Cerebellar cortex (tissue), 1 donor: ENCODE measurements around the gene CPEB1.

Experiments used
- DNase-seq: peaks from one replicate; pipeline ENCODE4 v3.0.0-alpha.2; 2015; ENCODE audit warnings: low spot score

The CPEB1 gene

DNA sequence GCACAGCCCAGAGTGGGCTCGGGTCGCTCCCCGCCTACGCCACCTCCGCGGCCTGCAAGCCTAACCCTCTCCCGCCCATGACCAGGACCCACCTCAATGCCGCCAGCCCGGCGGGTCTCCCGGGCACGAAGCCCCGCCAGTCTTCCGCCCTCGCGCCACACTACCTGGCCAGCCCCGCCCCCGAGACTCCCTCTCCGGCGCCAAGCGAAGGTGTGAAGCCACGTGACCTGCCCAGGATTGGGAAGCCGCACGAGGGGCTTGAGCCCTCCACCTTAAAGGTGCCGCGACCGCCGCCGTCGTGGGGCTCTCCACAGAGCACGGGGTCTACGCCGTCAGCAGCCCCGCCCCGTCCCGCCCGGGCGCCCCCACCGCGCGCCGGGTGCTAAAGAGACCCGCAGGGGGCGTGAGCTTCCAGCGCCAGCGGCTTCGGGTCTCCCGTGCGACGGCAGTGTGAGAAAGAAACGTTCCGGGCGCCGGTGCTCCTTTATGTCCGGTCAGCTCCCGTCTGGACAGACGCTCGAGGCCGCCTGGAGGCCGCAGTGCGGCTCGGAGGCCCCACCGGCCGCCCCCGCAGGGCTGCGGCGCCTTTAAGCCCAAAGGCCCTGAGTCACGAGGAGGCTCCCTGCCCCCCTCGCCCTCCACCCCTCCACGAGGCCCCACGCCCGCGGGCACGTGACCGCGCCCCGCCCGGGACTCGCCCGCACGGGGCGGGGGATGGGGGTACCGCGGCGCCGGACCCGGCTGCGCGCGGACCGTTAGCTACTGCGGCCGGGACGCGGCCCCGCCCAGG lies at the start of gene CPEB1:
Gene CPEB1 (minus strand): TSS at position 319 of the 790 bp plus-strand sequence. CDS start 18,904 bp downstream, outside the sequence.
- DNase-seq, result peak; percentile 31

DNA sequence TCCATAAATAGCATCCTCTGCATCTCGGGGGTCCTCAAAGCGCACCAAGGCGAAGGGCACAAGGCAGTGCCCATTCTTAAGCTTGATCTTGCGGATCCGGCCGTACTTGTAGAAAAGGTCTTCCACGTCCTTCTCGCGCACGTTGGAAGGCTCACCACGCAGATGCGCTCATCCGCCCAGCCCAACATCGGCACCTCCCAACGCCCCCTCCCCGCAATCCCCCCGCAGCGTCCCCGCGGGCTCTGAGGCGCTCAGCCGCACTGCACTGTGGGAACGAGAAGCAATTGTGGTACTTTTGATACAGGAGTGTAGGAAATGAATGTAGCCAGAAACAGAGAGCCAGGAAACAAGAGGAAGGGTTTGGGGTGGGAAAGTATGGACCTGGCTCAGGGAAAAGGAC lies 45.0 kb upstream of the CPEB1 start:
- DNase-seq, result no peak

DNA sequence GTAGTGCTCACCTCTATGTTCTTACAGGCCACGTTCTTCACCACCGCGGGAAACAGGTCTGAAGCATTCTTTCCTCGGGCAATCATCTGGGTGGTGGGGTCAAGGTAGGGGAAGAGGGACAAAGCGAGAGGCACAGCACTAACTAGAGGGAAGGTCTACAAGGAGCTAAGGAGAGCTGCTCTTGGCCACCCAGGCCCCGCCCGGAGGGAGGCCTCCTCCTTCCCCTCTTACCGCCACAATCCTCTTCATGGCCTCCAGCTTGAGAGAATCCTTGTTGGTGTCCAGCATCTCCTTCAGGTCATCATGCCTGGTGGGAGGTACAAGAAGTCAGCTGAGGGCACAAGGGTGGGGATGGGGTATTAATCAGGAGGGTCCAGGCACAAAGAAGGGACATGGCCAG lies 42.0 kb upstream of the CPEB1 start:
- DNase-seq, result no peak

DNA sequence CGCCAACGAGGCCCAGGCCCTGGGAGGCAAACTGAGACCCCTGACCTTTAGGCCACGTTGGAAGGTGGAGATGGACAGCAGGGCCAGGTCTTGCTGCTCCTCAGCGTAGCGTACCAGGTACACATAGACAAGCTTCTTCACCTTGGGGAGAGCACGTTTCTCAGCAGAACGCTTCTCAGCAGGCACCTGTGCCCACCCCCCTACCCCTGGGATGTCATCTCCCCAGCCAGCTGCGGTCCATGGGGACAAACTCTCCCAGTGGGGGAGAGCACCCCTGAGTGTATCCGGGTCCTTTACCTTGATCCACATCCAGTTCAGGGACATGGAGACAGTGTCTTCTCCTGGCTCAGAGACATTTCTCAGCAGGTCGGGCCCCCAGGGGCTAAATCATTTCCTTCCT lies 41.5 kb upstream of the CPEB1 start:
- no peak for DNase-seq

DNA sequence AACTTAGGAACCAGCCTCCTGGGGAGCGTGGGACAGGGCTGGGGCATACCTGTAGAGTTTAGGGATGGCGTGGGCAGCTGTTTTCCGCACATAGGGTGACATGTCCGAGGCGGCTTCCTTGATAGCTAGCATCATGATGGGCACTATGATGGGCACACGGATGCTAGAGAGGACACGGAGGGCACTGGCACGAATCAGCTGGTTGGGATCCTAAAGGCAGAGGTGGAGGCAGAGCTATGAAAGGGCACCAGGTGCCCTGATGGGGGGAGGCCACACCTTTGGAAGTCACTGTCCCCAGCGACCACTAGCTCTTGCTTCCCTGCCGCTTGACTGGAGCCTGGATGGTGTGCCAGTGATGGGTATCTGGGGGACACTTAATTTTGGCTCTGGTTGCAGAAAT lies 34.2 kb upstream of the CPEB1 start:
- no peak for DNase-seq

GRCh38 chr15:82680200-82681102 lies 33.3 kb upstream of the CPEB1 start:
- DNase-seq, result no peak

DNA sequence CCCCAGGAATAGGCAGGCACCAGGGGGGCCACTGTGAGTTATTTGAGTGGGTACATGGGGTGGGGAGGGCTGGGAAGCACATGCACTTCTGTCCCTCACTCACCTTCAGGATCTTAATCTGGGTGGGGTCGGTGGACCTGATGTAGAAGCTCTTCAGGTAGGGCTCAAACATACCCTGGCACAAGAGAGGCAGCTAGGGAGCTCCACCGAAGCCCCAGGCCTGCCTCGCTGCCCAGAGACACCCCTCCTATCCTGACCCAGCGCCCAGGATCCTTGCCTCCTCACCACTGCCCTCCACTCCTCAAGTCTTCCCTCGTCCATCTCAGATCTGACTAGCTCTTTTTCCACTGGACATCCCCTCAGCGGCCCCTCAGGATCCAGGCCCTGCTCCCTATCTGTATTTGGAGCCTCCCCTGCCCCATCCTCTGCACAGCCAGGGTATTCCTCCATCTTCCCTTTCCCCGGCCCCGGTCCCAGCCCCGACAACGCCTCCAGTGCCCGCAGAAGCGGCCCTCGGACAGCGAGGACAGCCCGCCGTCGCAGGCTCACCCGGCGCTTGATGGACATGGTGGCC lies 32.5 kb upstream of the CPEB1 start:
- DNase-seq, result no peak

- no peak for DNase-seq
Observed at GRCh38 chr15:82677720-82678323, 30.7 kb upstream of the CPEB1 start.

DNA sequence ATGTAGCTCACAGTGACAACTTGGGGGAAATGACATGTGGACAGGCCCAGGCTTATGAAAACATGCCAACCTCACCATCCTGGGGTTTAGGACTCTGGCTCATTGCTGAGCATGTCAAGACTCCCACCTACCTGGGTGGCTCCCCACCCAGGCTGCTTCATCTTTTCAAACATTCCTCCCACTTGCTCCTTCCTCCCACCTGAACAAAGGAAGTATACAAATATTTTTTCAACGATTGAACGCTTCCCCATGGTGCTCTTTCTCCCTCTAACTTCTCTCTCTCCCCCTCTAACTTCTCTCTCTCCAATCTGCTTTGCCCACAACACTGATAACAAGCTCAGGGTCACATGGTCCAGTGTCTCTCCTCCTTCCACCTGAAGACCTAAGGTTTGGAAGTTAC lies 27.7 kb upstream of the CPEB1 start:
- no peak for DNase-seq

GRCh38 chr15:82670699-82671098 lies 23.5 kb upstream of the CPEB1 start:
- no peak for DNase-seq

DNA sequence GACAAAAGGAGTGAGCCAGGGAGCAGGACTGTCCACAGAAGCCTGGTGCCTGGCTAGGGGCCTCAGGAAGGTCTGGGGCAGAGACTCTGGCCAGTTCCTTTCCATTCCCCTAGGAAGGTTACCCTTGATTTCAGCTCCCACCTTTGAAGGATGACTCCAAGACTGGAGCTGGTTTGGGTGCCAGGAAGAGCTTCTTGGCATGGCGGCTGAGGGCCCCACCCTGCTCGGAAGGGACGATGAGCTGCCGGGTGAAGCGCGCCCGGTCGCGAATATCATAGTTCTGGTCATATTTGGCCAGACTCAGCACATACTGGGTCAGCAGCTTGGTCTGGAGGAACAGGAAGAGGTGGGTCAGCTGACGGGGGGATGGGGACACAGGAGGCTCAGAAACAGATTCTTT lies 19.4 kb upstream of the CPEB1 start:
- no peak for DNase-seq

GRCh38 chr15:82664021-82664420 lies 16.9 kb upstream of the CPEB1 start:
- no peak for DNase-seq

DNA sequence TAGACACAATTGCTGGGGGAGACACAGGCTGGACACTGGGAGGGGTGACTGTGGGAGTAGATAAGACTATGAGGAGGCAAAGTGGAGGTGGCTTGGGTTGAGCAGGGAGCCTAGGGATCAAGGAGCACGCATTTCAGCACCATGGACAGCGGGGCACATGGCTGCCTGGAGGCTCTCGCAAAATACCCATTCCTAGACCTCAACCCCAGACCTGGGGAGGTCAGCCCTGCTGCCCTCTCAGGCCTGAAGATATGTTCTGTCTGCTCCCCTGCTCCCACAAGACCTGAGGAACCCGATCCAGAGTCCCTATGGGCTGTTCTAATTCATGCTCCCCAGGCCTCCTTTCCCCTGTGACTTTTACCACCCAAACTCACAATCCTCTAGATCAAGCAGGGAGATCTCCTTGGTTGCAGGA lies 16.0 kb upstream of the CPEB1 start:
- no peak for DNase-seq

DNA sequence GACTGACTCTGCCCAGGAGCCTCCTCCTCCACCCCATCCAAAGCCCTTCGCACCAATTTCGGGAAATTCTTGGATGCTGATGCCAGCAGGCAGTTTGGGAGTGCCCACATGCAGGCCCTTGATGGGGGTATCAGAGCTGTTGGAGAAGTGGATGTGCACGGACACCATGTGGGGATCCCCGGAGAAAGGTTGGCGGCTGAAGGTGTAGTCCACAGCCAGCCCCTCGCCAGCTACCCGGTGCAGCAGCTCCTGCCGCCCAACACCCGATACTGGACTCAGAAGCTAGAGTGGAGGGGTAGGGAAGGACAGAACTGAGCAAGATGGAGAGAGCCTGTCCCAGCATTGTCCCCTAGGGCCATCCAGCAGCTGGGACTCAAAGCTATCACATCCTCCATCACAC lies 15.5 kb upstream of the CPEB1 start:
- DNase-seq, result no peak

DNA sequence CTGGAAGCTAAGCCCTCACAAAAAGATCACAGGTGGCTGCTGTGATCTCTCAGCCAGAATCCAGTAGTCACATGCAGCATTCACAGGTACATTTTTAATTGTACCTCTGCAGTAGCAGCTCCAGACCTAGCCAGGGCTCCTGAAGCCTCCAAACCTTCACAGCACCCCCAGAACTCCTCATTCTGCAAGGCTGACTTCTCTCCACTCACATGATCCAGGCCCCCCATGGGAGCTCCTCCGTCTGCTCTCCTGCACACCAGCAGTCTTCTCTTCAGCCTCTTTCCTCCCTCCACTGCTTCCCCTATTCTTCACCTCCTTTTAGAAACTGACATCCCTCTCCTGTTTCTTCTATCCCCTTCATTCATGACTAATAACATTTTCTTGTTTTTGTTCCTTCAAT lies 13.2 kb upstream of the CPEB1 start:
- no peak for DNase-seq

DNA sequence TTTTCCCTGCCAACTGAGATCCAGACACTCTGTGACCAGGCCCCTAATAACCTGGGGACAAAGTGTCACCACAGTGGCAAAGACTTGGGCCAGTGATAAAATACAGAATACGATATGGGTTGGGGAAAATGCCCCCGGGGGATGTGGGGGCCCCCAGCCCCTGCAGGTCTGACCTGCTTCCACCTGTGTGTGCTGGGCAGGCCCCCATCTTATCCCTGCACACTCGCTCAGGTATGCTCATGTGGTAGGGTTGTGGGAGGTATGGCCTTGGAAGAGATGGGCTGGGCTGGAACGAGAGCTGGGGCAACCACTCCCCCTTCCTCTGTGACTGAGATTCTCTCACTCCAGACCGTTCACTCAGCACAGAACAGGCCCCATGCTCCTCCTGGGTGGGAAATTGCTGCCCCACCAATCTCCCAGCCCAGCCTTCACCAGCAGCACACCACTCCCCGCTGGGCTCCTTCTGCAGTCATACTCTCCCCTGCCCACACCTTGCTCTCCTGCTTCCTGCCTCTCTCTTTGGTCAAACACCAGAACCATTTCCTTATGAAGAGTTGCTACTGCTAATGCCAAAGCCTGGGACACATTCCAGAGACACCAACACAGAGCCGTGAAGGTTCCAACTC lies 9.6 kb upstream of the CPEB1 start:
- DNase-seq, result no peak

GRCh38 chr15:82655606-82656005 lies 8.4 kb upstream of the CPEB1 start:
- DNase-seq, result no peak

- DNase-seq, result no peak
Observed at GRCh38 chr15:82653483-82654168, 6.5 kb upstream of the CPEB1 start.

GRCh38 chr15:82651708-82652107 lies 4.5 kb upstream of the CPEB1 start:
- DNase-seq, result no peak

- no peak for DNase-seq
Observed at GRCh38 chr15:82650046-82650670, 3.0 kb upstream of the CPEB1 start.
